Parathyroid adenoma (tissue), 2 donors: ENCODE measurements around the gene CCDC171.
"Not testable (repeated sequence)": the region's sequence is repeated elsewhere in the genome, so short reads cannot be mapped to it uniquely, and the experiment has no call there.

Experiments used
- H2AFZ ChIP-seq: fragments of 300-600 bp; sonication (generic); one replicate; pipeline ENCODE4 v1.7.0; 2017; ENCODE audit warnings: antibody characterized with exemption, mild to moderate bottlenecking
- H3K27ac ChIP-seq: fragments of 300-600 bp; sonication (generic); one replicate; pipeline ENCODE4 v1.7.0; 2017
- H3K27me3 ChIP-seq: fragments of 300-600 bp; sonication (generic); one replicate; pipeline ENCODE4 v1.7.0; 2017; ENCODE audit warnings: low read length; ENCODE audit not compliant: control insufficient read depth, insufficient read depth
- H3K36me3 ChIP-seq: fragments of 300-600 bp; sonication (generic); one replicate; pipeline ENCODE4 v1.7.0; 2017; ENCODE audit warnings: low read length; ENCODE audit not compliant: control insufficient read depth, insufficient read depth
- H3K4me1 ChIP-seq: fragments of 300-600 bp; sonication (generic); one replicate; pipeline ENCODE4 v1.7.0; 2017; ENCODE audit warnings: control low read depth
- H3K4me2 ChIP-seq: fragments of 300-600 bp; sonication (generic); one replicate; pipeline ENCODE4 v1.7.0; 2017; ENCODE audit warnings: low read length
- H3K4me3 ChIP-seq: fragments of 300-600 bp; sonication (generic); one replicate; pipeline ENCODE4 v1.7.0; 2017; ENCODE audit warnings: low read depth, low read length
- H3K79me2 ChIP-seq: fragments of 300-600 bp; sonication (generic); one replicate; pipeline ENCODE4 v1.7.0; 2017; ENCODE audit warnings: control low read depth
- H3K9ac ChIP-seq: fragments of 300-600 bp; sonication (generic); one replicate; pipeline ENCODE4 v1.7.0; 2017; ENCODE audit warnings: mild to moderate bottlenecking
- H3K9me3 ChIP-seq: fragments of 300-600 bp; sonication (generic); one replicate; pipeline ENCODE4 v1.7.0; 2017; ENCODE audit warnings: low read length; ENCODE audit not compliant: control insufficient read depth
- TF ChIP-seq, protein P1 (sequence below): fragments of 300-600 bp; sonication (generic); IDR thresholded peaks from one replicate; pipeline ENCODE4 v1.7.0; 2017; ENCODE audit warnings: antibody characterized with exemption, mild to moderate bottlenecking
- donor health status: primary hyperparathyroidism.

The CCDC171 gene

DNA sequence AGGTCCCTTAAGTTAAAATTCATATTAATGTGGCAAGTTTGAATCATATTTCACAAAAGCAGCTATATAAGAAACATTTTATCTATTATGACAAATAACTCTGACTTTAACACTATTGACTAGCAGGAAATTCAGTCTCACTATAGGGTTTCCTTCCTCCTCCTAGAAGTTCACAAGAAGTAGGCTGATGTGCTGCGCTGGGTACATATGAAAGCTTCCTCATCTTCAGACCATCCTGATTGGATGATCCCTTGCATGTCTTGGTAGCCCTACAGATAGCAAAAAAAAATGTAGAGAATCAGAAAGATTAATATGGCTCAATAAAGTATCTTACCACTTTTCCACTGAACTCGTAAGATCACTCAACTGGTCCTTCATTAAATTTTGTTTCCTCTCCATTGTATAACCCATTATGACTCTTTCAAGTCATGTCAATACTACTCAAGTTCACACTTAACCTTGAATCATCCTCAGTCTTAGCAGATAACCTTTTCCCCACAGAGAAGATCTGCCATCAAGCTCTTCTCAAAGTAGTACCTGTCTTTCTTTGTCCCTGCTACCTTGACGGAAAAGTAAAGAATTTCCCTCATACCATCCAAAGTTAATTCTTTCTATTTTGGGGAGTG lies 30.6 kb upstream of the CCDC171 start:
- Histone ChIP-seq H3K9me3 (no peaks in the 10 kb centered on the region), H3K4me1 (no peaks in the 10 kb centered on the region), H3K27ac (no peak overlapping the region), H3K79me2 (no peaks in the 10 kb centered on the region), H2AFZ (no peak overlapping the region), H3K27me3 (no peaks in the 10 kb centered on the region), H3K4me3 (no peak overlapping the region), H3K36me3 (no peaks in the 10 kb centered on the region), H3K4me2 (no peak overlapping the region), H3K9ac (no peak overlapping the region)
- TF ChIP-seq, protein P1, sequence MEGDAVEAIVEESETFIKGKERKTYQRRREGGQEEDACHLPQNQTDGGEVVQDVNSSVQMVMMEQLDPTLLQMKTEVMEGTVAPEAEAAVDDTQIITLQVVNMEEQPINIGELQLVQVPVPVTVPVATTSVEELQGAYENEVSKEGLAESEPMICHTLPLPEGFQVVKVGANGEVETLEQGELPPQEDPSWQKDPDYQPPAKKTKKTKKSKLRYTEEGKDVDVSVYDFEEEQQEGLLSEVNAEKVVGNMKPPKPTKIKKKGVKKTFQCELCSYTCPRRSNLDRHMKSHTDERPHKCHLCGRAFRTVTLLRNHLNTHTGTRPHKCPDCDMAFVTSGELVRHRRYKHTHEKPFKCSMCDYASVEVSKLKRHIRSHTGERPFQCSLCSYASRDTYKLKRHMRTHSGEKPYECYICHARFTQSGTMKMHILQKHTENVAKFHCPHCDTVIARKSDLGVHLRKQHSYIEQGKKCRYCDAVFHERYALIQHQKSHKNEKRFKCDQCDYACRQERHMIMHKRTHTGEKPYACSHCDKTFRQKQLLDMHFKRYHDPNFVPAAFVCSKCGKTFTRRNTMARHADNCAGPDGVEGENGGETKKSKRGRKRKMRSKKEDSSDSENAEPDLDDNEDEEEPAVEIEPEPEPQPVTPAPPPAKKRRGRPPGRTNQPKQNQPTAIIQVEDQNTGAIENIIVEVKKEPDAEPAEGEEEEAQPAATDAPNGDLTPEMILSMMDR = no peak

DNA sequence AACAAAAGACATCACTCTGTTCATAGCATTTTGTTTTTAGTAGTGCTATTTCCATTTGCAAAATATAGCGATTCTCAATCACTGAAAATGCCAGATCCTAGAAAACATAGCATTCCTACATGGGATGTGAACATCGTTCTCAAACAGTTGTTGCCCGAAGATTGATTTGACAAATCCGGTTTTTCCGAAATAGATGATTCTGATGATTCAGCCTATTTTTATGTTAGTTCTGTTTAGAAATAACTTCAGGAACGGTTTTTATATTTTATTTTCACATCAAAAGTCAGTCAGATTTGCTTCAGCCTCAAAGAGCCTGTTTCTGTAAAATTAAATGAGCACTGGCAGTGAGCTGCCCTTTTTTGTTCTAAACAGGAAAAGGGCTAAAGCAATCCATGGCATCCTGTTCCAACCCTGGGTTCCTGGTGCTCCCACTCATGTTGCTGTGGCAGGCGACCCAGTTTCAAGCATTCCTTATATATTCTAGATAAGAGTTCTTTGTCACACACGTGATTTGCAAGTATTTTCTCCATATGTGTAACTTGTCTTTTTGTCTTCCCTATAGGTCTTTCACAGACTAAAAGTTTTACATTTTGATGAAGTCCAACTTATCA lies 27.9 kb upstream of the CCDC171 start:
- TF ChIP-seq, protein P1 = no peak
- no peak overlapping the region for H2AFZ ChIP-seq
- H3K79me2 ChIP-seq = no peaks in the 10 kb centered on the region
- H3K9me3 ChIP-seq = no peaks in the 10 kb centered on the region
- H3K9ac ChIP-seq = no peak overlapping the region
- H3K4me3 ChIP-seq = no peak overlapping the region
- H3K4me1 ChIP-seq = no peaks in the 10 kb centered on the region
- no peaks in the 10 kb centered on the region for H3K27me3 ChIP-seq
- H3K27ac ChIP-seq = no peak overlapping the region
- H3K36me3 ChIP-seq = no peaks in the 10 kb centered on the region
- H3K4me2 ChIP-seq = no peak overlapping the region

DNA sequence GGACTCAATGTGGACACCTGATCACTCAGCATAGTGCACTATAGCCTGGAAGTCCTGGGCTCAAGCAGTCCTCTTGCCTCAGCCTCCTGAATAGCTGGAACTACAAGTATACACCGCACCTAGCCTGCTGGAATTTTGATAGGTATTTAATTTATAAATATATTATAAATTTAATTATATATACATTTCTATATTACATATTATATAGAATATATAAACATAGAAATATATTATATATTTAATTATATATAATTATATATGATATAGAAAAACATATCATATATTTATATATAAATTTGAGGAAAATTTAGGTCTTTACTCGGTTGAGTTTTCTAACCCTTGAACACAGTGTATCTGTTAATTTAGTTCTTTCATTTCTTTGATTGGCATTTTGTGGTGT lies 26.9 kb upstream of the CCDC171 start:
- no peak overlapping the region for H3K27ac ChIP-seq
- TF ChIP-seq, protein P1 = no peak
- no peak overlapping the region for H3K9ac ChIP-seq
- no peak overlapping the region for H3K4me2 ChIP-seq
- H2AFZ ChIP-seq = no peak overlapping the region
- no peaks in the 10 kb centered on the region for H3K79me2 ChIP-seq
- H3K4me1 ChIP-seq = no peaks in the 10 kb centered on the region
- no peaks in the 10 kb centered on the region for H3K36me3 ChIP-seq
- no peak overlapping the region for H3K4me3 ChIP-seq
- H3K27me3 ChIP-seq = no peaks in the 10 kb centered on the region
- H3K9me3 ChIP-seq = no peaks in the 10 kb centered on the region

DNA sequence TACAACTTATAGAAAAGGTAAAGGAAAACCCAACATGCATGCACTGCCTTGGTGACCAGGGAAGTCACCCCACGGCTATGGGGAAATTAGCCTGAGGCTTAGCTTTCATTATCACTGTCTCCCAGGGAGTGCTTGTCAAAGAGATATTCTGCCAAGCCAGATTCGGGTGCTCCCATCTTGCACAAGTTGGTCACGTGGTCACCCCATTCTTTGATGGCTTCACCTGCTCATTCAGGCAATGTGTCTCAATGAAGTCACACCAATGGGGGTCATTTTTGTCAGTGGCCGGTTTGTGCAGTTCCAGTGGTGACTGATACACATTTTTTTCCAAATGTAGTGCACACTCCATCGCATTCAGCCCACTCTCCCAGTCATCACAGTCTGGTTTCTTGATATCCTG lies 25.8 kb upstream of the CCDC171 start:
- H3K4me1 ChIP-seq, H3K36me3 ChIP-seq, H3K9me3 ChIP-seq, H3K9ac ChIP-seq, H3K27ac ChIP-seq, H2AFZ ChIP-seq, H3K27me3 ChIP-seq, H3K4me2 ChIP-seq, H3K4me3 ChIP-seq, H3K79me2 ChIP-seq: not testable (repeated sequence)

DNA sequence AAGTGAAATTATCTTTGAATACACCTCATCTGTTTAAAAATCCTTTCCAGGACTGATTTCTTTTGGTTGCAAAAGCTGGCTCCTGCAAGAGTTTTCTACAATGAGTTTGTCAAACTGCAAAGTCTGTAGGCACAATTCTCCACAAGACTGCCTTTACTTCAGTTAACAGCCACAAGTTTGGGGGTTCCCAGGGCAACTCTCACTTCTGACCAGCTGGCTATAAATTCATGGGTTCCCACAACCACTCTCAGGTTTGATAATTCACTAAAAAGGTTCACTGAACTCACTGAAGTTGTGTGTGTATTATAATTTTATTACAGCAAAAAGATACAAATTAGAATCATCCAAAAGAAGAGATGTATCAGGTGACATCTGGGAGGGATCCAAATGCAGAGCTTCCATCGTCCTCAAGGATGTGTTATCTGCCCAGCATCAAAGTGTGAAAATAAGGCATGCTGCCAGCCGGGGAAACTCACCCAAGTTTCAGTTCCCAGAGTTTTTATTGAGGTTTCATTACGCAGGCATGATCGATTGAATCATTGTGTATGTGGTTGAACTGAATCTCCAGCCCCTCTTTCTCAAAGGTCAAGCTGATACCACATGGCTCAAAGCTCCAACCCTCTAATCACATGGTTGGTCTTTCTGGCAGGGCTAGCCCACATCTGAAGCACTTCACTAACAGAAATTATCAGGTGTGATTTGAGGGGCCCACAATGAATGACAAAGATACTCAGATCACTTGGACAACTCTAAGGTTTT lies 23.1 kb upstream of the CCDC171 start:
- no peaks in the 10 kb centered on the region for H3K79me2 ChIP-seq
- H3K4me1 ChIP-seq = no peaks in the 10 kb centered on the region
- no peak overlapping the region for H2AFZ ChIP-seq
- no peaks in the 10 kb centered on the region for H3K27me3 ChIP-seq
- H3K4me2 ChIP-seq = no peak overlapping the region
- TF ChIP-seq, protein P1 = no peak
- H3K9ac ChIP-seq = no peak overlapping the region
- no peaks in the 10 kb centered on the region for H3K36me3 ChIP-seq
- H3K27ac ChIP-seq = no peak overlapping the region
- no peak overlapping the region for H3K4me3 ChIP-seq
- no peaks in the 10 kb centered on the region for H3K9me3 ChIP-seq
